Sigmoid colon (tissue), 4 donors: Measurements from ENCODE around the gene COX7A2L.

ENCODE experiments used
- POLR2A ChIP-seq, 2 donors: fragments of 450-650 bp; IDR thresholded peaks; one replicate each; pipeline ENCODE4 v1.6.1; 2016; ENCODE audit warnings: antibody characterized with exemption in 2 of 2, mild to moderate bottlenecking in 2 of 2, moderate library complexity in 2 of 2
- POLR2AphosphoS5 ChIP-seq, 4 donors: sonication (generic); formaldehyde crosslinking; IDR thresholded peaks; one replicate each; pipeline ENCODE4 v1.6.1; 2017; ENCODE audit warnings: antibody characterized with exemption in 4 of 4
- TF ChIP-seq, protein P1 (sequence below), 4 experiments: fragments of 450-650 bp in 3 of 4; fragments of 200-600 bp in 1 of 4; IDR thresholded peaks; one replicate each; pipeline ENCODE4 v1.5.1; 2016 to 2019; ENCODE audit warnings: antibody characterized with exemption in 4 of 4, mild to moderate bottlenecking in 3 of 4, moderate library complexity in 2 of 4

- TF ChIP-seq, protein P1, sequence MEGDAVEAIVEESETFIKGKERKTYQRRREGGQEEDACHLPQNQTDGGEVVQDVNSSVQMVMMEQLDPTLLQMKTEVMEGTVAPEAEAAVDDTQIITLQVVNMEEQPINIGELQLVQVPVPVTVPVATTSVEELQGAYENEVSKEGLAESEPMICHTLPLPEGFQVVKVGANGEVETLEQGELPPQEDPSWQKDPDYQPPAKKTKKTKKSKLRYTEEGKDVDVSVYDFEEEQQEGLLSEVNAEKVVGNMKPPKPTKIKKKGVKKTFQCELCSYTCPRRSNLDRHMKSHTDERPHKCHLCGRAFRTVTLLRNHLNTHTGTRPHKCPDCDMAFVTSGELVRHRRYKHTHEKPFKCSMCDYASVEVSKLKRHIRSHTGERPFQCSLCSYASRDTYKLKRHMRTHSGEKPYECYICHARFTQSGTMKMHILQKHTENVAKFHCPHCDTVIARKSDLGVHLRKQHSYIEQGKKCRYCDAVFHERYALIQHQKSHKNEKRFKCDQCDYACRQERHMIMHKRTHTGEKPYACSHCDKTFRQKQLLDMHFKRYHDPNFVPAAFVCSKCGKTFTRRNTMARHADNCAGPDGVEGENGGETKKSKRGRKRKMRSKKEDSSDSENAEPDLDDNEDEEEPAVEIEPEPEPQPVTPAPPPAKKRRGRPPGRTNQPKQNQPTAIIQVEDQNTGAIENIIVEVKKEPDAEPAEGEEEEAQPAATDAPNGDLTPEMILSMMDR (IDR thresholded peaks at IDR 0.05), result no peak
- TF ChIP-seq POLR2A (IDR thresholded peaks at IDR 0.05) (no peak), POLR2AphosphoS5 (IDR thresholded peaks at IDR 0.05) (no peak)
Observed at GRCh38 chr2:42401773-42402172, 40.8 kb upstream of the COX7A2L start.
